WTC11 (cell line): Measurements from ENCODE around the gene NEK6. TPM values are rescaled to one million over a fixed set of nuclear protein-coding genes. Genes with fewer than 3 reads are reported as not detected.

Experiments used
- ATAC-seq: fragments of 200-7000 bp; cut with Tn5 transposase; 2 replicates; pipeline ENCODE4 v1.10.0; 2021; ENCODE audit warnings: mild to moderate bottlenecking, moderate library complexity
- CTCF ChIA-PET: fragments of 300-600 bp; sonication (Branson Sonifier 250); formaldehyde crosslinking; loops from one replicate; lab custom pipeline; 2021; ENCODE audit warnings: antibody characterized with exemption; lab: Charles Lee
- POLR2A ChIA-PET: fragments of 350-600 bp; sonication (Branson Sonifier 250); formaldehyde crosslinking; loops from one replicate; lab custom pipeline; 2021; ENCODE audit warnings: antibody characterized with exemption; lab: Charles Lee
- DNase-seq: peaks from one replicate; pipeline ENCODE4 v3.0.0; 2021; ENCODE audit warnings: low spot score
- H3K27ac Mint-ChIP-seq: 2 replicates; pipeline ENCODE4 v1.8.0; 2021; ENCODE audit warnings: mixed read lengths
- H3K27me3 Mint-ChIP-seq: 2 replicates; pipeline ENCODE4 v1.8.0; 2021; ENCODE audit warnings: low read depth, mild to moderate bottlenecking, moderate library complexity, mixed read lengths
- H3K36me3 Mint-ChIP-seq: 2 replicates; pipeline ENCODE4 v1.8.0; 2021; ENCODE audit warnings: mixed read lengths
- H3K4me1 Mint-ChIP-seq: 2 replicates; pipeline ENCODE4 v1.8.0; 2022; ENCODE audit warnings: mixed read lengths
- H3K4me3 Mint-ChIP-seq: 2 replicates; pipeline ENCODE4 v1.8.0; 2021; ENCODE audit warnings: mild to moderate bottlenecking, moderate library complexity, mixed read lengths
- H3K9me3 Mint-ChIP-seq: 2 replicates; pipeline ENCODE4 v1.8.0; 2021; ENCODE audit warnings: mixed read lengths
- ARID4B ChIP-seq: sonication (generic); formaldehyde crosslinking; IDR thresholded peaks from 2 replicates; pipeline ENCODE4 v1.8.0; 2023; ENCODE audit warnings: missing genetic modification reagents, mild to moderate bottlenecking, borderline replicate concordance
- ATF2 ChIP-seq: sonication (generic); formaldehyde crosslinking; IDR thresholded peaks from 2 replicates; pipeline ENCODE4 v1.8.1; 2022; ENCODE audit warnings: low read depth, missing genetic modification reagents, borderline replicate concordance
- FOXK1 ChIP-seq: sonication (generic); formaldehyde crosslinking; IDR thresholded peaks from 2 replicates; pipeline ENCODE4 v1.8.0; 2022; ENCODE audit warnings: mild to moderate bottlenecking, moderate library complexity, missing genetic modification reagents
- IRF2 ChIP-seq: sonication (generic); formaldehyde crosslinking; IDR thresholded peaks from 2 replicates; pipeline ENCODE4 v1.8.0; 2022; ENCODE audit warnings: low read depth, missing genetic modification reagents, borderline replicate concordance
- NFE2L1 ChIP-seq: sonication (generic); formaldehyde crosslinking; IDR thresholded peaks from 2 replicates; pipeline ENCODE4 v1.8.1; 2023; ENCODE audit warnings: missing genetic modification reagents
- NR2C2 ChIP-seq: sonication (generic); formaldehyde crosslinking; IDR thresholded peaks from 2 replicates; pipeline ENCODE4 v1.8.0; 2022; ENCODE audit warnings: mild to moderate bottlenecking, missing genetic modification reagents
- PRDM15 ChIP-seq: sonication (generic); formaldehyde crosslinking; IDR thresholded peaks from 2 replicates; pipeline ENCODE4 v1.8.0; 2022; ENCODE audit warnings: missing genetic modification reagents
- SOX15 ChIP-seq: fragments of 250-450 bp; sonication (Bioruptor Pico); IDR thresholded peaks from 2 replicates; pipeline ENCODE4 v1.9.0; 2021; ENCODE audit warnings: mild to moderate bottlenecking
- ZMAT4 ChIP-seq: fragments of 250-450 bp; sonication (Bioruptor Pico); IDR thresholded peaks from 2 replicates; pipeline ENCODE4 v1.9.0; 2021; ENCODE audit warnings: mild to moderate bottlenecking
- ZNF232 ChIP-seq: sonication (generic); formaldehyde crosslinking; IDR thresholded peaks from 2 replicates; pipeline ENCODE4 v1.8.0; 2022; ENCODE audit warnings: mild to moderate bottlenecking, missing genetic modification reagents
- ZNF263 ChIP-seq: sonication (generic); formaldehyde crosslinking; IDR thresholded peaks from 2 replicates; pipeline ENCODE4 v1.8.1; 2022; ENCODE audit warnings: low read depth, mild to moderate bottlenecking, moderate library complexity, missing genetic modification reagents
- ZNF317 ChIP-seq: sonication (generic); formaldehyde crosslinking; IDR thresholded peaks from 2 replicates; pipeline ENCODE4 v1.8.1; 2023; ENCODE audit warnings: low read depth, mild to moderate bottlenecking, moderate library complexity, missing genetic modification reagents, borderline replicate concordance
- ZNF671 ChIP-seq: fragments of 250-450 bp; sonication (Bioruptor Pico); IDR thresholded peaks from 2 replicates; pipeline ENCODE4 v1.8.0; 2021; ENCODE audit warnings: mild to moderate bottlenecking
- total RNA-seq: library from RNA; stranded (reverse); gene quantifications from 3 replicates; pipeline ENCODE4 v1.2.3, GENCODE V29; 2021
- TF ChIP-seq, protein P1 (sequence below): sonication (generic); formaldehyde crosslinking; IDR thresholded peaks from 2 replicates; pipeline ENCODE4 v1.8.1; 2022; ENCODE audit warnings: mild to moderate bottlenecking, missing genetic modification reagents, moderate library complexity, borderline replicate concordance
- TF ChIP-seq, protein P2 (sequence below): sonication (generic); formaldehyde crosslinking; IDR thresholded peaks from 2 replicates; pipeline ENCODE4 v1.8.1; 2022; ENCODE audit warnings: missing genetic modification reagents, borderline replicate concordance

The NEK6 gene
- total RNA-seq, 1 experiment from 2014 or later: 23.0 TPM

GRCh38 chr9:124373851-124374250 is 116.1 kb downstream of the NEK6 start:
- no peak for TF ChIP-seq ZMAT4
- TF ChIP-seq ZNF232: no peak
- TF ChIP-seq ZNF263: no peak
- TF ChIP-seq IRF2: no peak
- TF ChIP-seq ATF2 (CRISPR knock-in tag): no peak
- TF ChIP-seq, protein P1, sequence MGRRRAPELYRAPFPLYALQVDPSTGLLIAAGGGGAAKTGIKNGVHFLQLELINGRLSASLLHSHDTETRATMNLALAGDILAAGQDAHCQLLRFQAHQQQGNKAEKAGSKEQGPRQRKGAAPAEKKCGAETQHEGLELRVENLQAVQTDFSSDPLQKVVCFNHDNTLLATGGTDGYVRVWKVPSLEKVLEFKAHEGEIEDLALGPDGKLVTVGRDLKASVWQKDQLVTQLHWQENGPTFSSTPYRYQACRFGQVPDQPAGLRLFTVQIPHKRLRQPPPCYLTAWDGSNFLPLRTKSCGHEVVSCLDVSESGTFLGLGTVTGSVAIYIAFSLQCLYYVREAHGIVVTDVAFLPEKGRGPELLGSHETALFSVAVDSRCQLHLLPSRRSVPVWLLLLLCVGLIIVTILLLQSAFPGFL (CRISPR knock-in tag): no peak
- TF ChIP-seq ZNF317: no peak
- TF ChIP-seq, protein P2, sequence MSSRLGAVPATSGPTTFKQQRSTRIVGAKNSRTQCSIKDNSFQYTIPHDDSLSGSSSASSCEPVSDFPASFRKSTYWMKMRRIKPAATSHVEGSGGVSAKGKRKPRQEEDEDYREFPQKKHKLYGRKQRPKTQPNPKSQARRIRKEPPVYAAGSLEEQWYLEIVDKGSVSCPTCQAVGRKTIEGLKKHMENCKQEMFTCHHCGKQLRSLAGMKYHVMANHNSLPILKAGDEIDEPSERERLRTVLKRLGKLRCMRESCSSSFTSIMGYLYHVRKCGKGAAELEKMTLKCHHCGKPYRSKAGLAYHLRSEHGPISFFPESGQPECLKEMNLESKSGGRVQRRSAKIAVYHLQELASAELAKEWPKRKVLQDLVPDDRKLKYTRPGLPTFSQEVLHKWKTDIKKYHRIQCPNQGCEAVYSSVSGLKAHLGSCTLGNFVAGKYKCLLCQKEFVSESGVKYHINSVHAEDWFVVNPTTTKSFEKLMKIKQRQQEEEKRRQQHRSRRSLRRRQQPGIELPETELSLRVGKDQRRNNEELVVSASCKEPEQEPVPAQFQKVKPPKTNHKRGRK (CRISPR knock-in tag): no peak
- TF ChIP-seq NR2C2 (CRISPR knock-in tag): no peak
- no peak for TF ChIP-seq ARID4B (CRISPR knock-in tag)
- no peak for TF ChIP-seq SOX15
- no peak for TF ChIP-seq ZNF671
- TF ChIP-seq FOXK1 (CRISPR knock-in tag): no peak
- no peak for TF ChIP-seq NFE2L1 (CRISPR knock-in tag)
- no peak for TF ChIP-seq PRDM15 (CRISPR knock-in tag)
- CTCF ChIA-PET: no interaction called here
- ATAC-seq (no peak), DNase-seq (no peak)
- Mint-ChIP-seq H3K27me3 (no peaks in the 10 kb centered on the region), H3K27ac (no peak overlapping the region), H3K36me3 (peaks cover 14% of the 10 kb centered on the region), H3K4me1 (peaks cover 31% of the 10 kb centered on the region), H3K9me3 (peaks cover 6% of the 10 kb centered on the region), H3K4me3 (no peak overlapping the region)
- POLR2A ChIA-PET: no interaction called here
